Testis (tissue), 2 donors: ENCODE results near the gene OTUB1.
"Not testable (repeated sequence)": the region's sequence is repeated elsewhere in the genome, so short reads cannot be mapped to it uniquely, and the experiment has no call there.

ENCODE experiments used
- POLR2A ChIP-seq: fragments of 450-650 bp; IDR thresholded peaks from one replicate; pipeline ENCODE4 v1.6.1; 2017; ENCODE audit warnings: antibody characterized with exemption, mild to moderate bottlenecking, moderate library complexity
- TF ChIP-seq, protein P1 (sequence below), 3 experiments: fragments of 450-650 bp in 2 of 3; fragments of 200-600 bp in 1 of 3; sonication (generic) in 1 of 3; IDR thresholded peaks; one replicate each; pipeline ENCODE4 v1.5.1; 2016 to 2019; ENCODE audit warnings: antibody characterized with exemption in 3 of 3, mild to moderate bottlenecking in 2 of 3, moderate library complexity in 1 of 3

- TF ChIP-seq, protein P1, sequence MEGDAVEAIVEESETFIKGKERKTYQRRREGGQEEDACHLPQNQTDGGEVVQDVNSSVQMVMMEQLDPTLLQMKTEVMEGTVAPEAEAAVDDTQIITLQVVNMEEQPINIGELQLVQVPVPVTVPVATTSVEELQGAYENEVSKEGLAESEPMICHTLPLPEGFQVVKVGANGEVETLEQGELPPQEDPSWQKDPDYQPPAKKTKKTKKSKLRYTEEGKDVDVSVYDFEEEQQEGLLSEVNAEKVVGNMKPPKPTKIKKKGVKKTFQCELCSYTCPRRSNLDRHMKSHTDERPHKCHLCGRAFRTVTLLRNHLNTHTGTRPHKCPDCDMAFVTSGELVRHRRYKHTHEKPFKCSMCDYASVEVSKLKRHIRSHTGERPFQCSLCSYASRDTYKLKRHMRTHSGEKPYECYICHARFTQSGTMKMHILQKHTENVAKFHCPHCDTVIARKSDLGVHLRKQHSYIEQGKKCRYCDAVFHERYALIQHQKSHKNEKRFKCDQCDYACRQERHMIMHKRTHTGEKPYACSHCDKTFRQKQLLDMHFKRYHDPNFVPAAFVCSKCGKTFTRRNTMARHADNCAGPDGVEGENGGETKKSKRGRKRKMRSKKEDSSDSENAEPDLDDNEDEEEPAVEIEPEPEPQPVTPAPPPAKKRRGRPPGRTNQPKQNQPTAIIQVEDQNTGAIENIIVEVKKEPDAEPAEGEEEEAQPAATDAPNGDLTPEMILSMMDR (IDR thresholded peaks at IDR 0.05) = not testable (repeated sequence)
- not testable (repeated sequence) for TF ChIP-seq POLR2A
Observed at GRCh38 chr11:64047373-64047772, 61.1 kb downstream of the OTUB1 start.
